Astrocyte of the spinal cord (primary cell): ENCODE data around the gene SYT3.

ENCODE experiments used
- DNase-seq: peaks from one replicate; pipeline ENCODE4 v3.0.0; 2011; ENCODE audit warnings: low read depth, low spot score
- H3K4me3 ChIP-seq: 2 replicates; pipeline ENCODE4 v1.5.1; 2011; ENCODE audit warnings: low read depth, mild to moderate bottlenecking, low read length, moderate library complexity
- in situ Hi-C: cut with HindIII; loops from 2 replicates; pipeline ENCODE4 v1.10.0; 2017; ENCODE audit warnings: low sequenced_read_pairs
- TF ChIP-seq, protein P1 (sequence below): IDR thresholded peaks from 2 replicates; pipeline ENCODE4 v1.5.1; 2012; ENCODE audit warnings: low read depth, mild to moderate bottlenecking, low read length, inconsistent platforms

SYT3 gene, protein sequence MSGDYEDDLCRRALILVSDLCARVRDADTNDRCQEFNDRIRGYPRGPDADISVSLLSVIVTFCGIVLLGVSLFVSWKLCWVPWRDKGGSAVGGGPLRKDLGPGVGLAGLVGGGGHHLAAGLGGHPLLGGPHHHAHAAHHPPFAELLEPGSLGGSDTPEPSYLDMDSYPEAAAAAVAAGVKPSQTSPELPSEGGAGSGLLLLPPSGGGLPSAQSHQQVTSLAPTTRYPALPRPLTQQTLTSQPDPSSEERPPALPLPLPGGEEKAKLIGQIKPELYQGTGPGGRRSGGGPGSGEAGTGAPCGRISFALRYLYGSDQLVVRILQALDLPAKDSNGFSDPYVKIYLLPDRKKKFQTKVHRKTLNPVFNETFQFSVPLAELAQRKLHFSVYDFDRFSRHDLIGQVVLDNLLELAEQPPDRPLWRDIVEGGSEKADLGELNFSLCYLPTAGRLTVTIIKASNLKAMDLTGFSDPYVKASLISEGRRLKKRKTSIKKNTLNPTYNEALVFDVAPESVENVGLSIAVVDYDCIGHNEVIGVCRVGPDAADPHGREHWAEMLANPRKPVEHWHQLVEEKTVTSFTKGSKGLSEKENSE

DNA sequence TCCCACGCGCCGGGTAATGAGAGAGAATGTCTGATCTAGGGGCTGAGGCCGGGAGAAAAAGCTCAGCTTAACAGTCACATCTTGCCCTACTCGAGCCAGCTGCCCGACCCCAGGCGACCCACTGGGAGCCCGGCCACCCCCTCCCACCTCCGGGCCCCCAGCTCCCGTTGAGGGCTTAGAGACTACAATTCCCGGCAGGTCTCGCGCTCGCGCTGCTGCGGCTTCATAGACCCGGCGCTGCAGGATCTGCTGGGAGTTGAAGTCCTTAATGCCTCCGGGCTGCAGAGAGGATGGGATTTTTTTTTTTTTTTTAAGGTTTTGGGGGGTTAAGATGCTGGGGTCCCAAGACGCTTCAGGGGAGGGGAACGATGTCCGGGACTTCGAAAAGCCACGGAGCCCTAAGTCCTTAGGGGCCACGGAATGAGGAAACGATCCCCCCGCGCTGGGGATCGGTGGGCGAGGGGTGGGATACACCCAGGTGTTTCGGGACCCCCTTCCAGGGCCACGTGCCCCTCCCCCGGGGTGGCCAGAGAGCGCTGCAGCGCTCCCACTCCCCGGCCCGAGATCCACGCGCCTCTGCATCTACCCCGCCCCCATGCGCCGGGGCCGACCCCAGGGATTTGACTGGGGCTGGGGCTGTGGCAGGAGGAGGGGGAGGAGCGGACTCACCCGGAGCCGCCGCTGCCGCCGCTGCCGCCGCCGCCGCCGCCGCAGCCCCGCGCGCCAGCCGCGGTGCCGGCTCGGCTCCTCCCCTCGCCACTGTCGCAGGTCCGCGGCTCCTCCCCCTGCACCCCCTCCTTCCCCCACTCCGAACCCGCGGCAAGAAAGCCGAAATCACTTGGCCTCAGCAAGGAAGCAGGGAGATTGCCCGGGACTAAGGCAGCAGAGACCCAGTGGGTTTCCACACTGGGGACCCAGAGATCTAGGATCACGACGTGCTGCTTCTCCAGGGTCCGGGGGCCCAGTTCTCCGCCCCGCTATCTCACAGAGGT lies at the start of gene SYT3:
Gene SYT3, minus strand, starts transcription at position 761 of the 992 bp plus-strand sequence. CDS start 2,470 bp downstream, outside the sequence.
- H3K4me3 ChIP-seq: peak within 1 kb of the TSS; percentile 26
- DNase-seq: no peak
- TF ChIP-seq, protein P1, sequence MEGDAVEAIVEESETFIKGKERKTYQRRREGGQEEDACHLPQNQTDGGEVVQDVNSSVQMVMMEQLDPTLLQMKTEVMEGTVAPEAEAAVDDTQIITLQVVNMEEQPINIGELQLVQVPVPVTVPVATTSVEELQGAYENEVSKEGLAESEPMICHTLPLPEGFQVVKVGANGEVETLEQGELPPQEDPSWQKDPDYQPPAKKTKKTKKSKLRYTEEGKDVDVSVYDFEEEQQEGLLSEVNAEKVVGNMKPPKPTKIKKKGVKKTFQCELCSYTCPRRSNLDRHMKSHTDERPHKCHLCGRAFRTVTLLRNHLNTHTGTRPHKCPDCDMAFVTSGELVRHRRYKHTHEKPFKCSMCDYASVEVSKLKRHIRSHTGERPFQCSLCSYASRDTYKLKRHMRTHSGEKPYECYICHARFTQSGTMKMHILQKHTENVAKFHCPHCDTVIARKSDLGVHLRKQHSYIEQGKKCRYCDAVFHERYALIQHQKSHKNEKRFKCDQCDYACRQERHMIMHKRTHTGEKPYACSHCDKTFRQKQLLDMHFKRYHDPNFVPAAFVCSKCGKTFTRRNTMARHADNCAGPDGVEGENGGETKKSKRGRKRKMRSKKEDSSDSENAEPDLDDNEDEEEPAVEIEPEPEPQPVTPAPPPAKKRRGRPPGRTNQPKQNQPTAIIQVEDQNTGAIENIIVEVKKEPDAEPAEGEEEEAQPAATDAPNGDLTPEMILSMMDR: no peak
- in situ Hi-C loops: no loop called here

DNA sequence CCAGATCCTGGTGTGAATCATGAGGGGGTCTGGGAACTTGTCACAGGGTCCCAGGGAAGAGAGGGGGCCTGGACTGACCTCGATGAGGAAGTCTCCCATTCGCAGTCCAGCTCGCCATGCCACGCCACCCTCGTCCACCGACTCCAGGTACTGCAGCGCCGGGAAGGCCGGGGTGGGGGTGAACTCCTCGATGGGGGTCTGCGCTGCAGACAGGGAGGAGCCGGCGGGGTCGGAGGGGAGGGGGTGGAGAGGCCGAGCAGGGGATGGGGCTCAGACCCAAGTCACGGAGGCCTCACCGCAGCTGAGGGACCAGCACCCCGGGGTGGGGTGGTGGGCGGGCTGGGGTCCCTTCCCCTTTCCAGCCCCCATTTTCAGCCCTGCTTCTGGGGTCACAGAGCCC lies 49.1 kb upstream of the SYT3 start:
- in situ Hi-C loops: no loop called here
- TF ChIP-seq, protein P1: no peak

DNA sequence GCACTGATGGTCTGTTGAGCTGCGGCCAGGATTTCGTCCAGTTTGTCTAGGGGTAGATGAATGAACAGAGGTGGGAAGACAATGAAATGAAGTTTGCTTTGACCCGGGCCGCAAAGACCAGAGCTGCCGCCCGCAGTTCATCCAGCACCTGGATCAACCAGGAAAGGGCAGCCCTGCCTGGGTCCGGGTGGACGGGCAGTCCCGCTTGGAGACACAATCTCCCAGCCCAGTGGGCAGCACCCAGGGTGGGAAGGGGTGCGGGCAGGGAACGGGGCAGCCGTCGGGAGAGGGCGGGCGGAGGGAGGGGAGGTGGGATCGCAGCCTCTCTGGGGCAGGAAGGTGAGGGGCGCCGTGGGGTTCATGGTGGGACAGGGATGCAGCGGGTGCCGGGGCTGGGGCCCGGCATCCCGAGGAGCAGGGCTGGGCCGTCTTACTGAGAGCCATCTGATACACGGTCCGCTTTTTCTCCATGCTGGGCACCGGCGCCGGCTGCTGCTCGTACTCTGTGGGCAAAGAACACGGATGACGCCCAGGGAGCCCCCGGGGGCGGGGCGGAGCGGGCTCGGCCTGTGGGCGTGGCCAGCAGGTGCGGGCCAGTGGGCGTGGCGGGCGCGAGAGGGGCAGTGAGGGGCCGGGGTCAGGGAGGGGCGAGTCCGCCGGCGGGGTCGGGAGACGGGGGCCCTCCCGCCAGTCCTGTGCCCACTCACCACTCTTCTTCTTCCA lies 46.8 kb upstream of the SYT3 start:
- DNase-seq: no peak
- no peak overlapping the region for H3K4me3 ChIP-seq
- in situ Hi-C loops: no loop called here
- TF ChIP-seq, protein P1: no peak

More for the DNA sequence above, 49.1 kb upstream of the SYT3 start:
- no peak overlapping the region for H3K4me3 ChIP-seq
- DNase-seq: no peak

DNA sequence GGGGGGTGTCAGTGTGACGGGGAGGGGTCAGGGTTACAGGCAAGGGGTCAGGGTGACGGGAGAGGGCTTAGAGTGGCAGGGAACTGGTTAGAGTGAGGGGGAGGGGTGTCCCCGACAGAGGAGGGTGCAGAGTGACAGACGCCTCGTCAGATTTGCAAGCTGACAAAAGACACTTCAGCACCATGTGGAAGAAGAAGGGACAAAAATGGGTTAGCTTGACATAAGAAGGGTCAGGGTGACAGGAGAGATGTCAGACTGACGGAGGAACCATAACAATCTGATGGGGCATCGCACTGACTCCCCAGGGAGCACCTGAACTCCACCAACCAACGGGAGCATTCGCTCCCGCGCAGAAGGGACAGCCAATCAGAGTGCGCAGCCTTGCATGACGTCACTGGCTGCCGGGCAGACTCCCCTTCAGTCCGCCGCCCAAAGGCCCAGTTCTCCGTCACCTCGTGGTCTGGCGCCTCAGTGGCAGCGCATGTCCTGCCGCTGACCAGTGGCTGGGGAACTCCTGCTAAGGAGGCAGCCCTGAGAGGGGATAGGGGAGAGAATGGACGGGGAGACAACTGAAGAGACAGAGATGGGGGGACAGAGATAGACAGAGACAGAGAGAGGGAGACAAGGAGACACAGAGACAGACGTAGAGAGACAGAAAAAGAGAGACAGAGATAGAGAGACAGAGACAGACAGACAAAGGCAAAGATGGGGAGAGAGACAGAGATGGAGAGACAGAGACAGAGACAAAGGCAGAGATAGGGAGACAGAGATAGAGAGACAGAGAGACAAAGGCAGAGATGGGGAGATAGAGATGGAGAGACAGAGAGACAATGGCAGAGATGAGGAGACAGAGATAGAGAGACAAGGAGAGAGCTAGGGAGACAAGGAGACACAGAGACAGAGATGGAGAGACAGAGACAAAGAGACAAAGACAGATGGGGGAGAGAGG lies 39.8 kb upstream of the SYT3 start:
- TF ChIP-seq, protein P1: no peak
- peak; percentile 33 for DNase-seq
- H3K4me3 ChIP-seq: no peak overlapping the region
- in situ Hi-C loops: no loop called here

DNA sequence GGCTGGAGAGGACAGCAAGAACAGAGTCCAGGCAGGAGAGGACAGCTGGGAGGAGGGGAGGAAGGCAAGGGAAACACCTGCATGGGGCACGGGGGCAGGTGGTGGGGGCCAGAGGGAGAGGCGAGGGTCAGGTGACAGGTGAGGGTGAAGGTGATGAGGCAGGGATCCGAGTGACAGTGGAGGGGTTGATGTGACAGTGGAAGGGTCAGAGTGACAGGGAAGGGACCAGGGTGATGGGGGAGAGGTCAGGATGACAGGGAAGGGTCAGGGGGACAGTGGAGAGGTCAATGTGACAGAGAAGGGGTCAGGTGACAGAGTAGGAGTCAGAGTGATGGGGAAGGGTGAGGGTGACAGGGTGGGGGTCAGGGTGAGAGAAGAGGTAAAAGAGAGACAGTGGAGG lies 38.6 kb upstream of the SYT3 start:
- TF ChIP-seq, protein P1: no peak
- in situ Hi-C loops: no loop called here
- no peak for DNase-seq
- H3K4me3 ChIP-seq: no peak overlapping the region
